Thyroid gland (tissue), 4 donors: ENCODE measurements around the gene SNX11.

Experiments used
- CTCF ChIP-seq, 6 experiments: fragments of 200-600 bp in 3 of 6; fragments of 450-650 bp in 3 of 6; sonication (generic) in 3 of 6; IDR thresholded peaks; one replicate each; pipeline ENCODE4 v1.5.1; 2016 to 2019; ENCODE audit warnings: antibody characterized with exemption in 6 of 6, mild to moderate bottlenecking in 2 of 6, inconsistent platforms in 1 of 6, moderate library complexity in 1 of 6
- POLR2A ChIP-seq, 2 donors: fragments of 450-650 bp; IDR thresholded peaks; one replicate each; pipeline ENCODE4 v1.6.1; 2017; ENCODE audit warnings: antibody characterized with exemption in 2 of 2, mild to moderate bottlenecking in 2 of 2, moderate library complexity in 1 of 2

GRCh38 chr17:48101012-48101720 lies 6.4 kb upstream of the SNX11 start, which contains the start of gene CBX1:
- TF ChIP-seq CTCF (IDR thresholded peaks at IDR 0.05) (peak in 1 of 6 experiments; percentile 7), POLR2A (IDR thresholded peaks at IDR 0.05) (peak; percentile 13 to 81)
